PC-9 (cell line): ENCODE results near the gene ATP2B2. TPM values are rescaled to one million over a fixed set of nuclear protein-coding genes. Genes with fewer than 3 reads are reported as not detected.

Source experiments
- BruUV-seq: library from RNA; stranded (reverse); fragments of 400-500 nt; replicated peaks from 2 replicates; lab custom pipeline; 2021; lab: Mats Ljungman, UMichigan
- CTCF ChIA-PET: fragments of 300-600 bp; sonication (Branson Sonifier 250); formaldehyde crosslinking; loops from one replicate; lab custom pipeline; 2022; ENCODE audit warnings: antibody characterized with exemption; lab: Charles Lee
- POLR2A ChIA-PET: fragments of 300-600 bp; sonication (Branson Sonifier 250); formaldehyde crosslinking; loops from one replicate; lab custom pipeline; 2022; ENCODE audit warnings: antibody characterized with exemption; ENCODE audit not compliant: unreplicated experiment; lab: Charles Lee
- DNase-seq, 2 experiments: peaks; one replicate each; pipeline versions ENCODE4 v3.0.0 to v3.0.0-alpha.2; 2015 to 2022; ENCODE audit warnings: mixed read lengths in 1 of 2
- H2AFZ ChIP-seq: fragments of 200-600 bp; sonication (generic); 2 replicates; pipeline ENCODE4 v1.8.1; 2017; ENCODE audit warnings: antibody characterized with exemption
- H3F3A ChIP-seq: fragments of 200-600 bp; sonication (generic); 2 replicates; pipeline ENCODE4 v1.8.1; 2017; ENCODE audit warnings: antibody characterized with exemption, mild to moderate bottlenecking, low read depth; ENCODE audit not compliant: insufficient read depth
- H3K27ac ChIP-seq: fragments of 200-600 bp; sonication (generic); 2 replicates; pipeline ENCODE4 v1.6.1; 2016; ENCODE audit warnings: mixed run types
- H3K27me3 ChIP-seq: fragments of 200-600 bp; sonication (generic); 2 replicates; pipeline ENCODE4 v1.6.1; 2016; ENCODE audit warnings: low read depth, mixed run types; ENCODE audit not compliant: insufficient read depth
- H3K36me3 ChIP-seq: fragments of 200-600 bp; sonication (generic); 2 replicates; pipeline ENCODE4 v1.6.1; 2016; ENCODE audit warnings: low read depth, mixed run types
- H3K4me1 ChIP-seq: fragments of 200-600 bp; sonication (generic); replicated peaks from 2 replicates; pipeline ENCODE4 v1.6.1; 2016; ENCODE audit warnings: mixed run types; ENCODE audit not compliant: insufficient read depth
- H3K4me2 ChIP-seq: fragments of 200-600 bp; sonication (generic); 2 replicates; pipeline ENCODE4 v1.6.1; 2017; ENCODE audit warnings: mixed run types
- H3K4me3 ChIP-seq: fragments of 200-600 bp; sonication (generic); 2 replicates; pipeline ENCODE4 v1.6.1; 2016; ENCODE audit warnings: mixed run types
- H3K79me2 ChIP-seq: fragments of 200-600 bp; sonication (generic); 2 replicates; pipeline ENCODE4 v1.6.1; 2017; ENCODE audit warnings: low read depth, mixed run types
- H3K9me2 ChIP-seq: fragments of 200-600 bp; sonication (generic); 2 replicates; pipeline ENCODE4 v1.8.1; 2017; ENCODE audit warnings: mild to moderate bottlenecking; ENCODE audit not compliant: insufficient read depth
- H3K9me3 ChIP-seq: fragments of 200-600 bp; sonication (generic); 2 replicates; pipeline ENCODE4 v1.8.1; 2016; ENCODE audit warnings: low read depth; ENCODE audit not compliant: insufficient read depth
- H4K20me1 ChIP-seq: fragments of 200-600 bp; sonication (generic); 2 replicates; pipeline ENCODE4 v1.8.1; 2017; ENCODE audit not compliant: insufficient read depth
- EZH2 ChIP-seq: fragments of 200-600 bp; sonication (generic); IDR thresholded peaks from 2 replicates; pipeline ENCODE4 v1.8.0; 2017; ENCODE audit warnings: antibody characterized with exemption, low read depth
- intact Hi-C: fragments of 100-400 bp; cut with micrococcal nuclease; formaldehyde crosslinking; loops from one replicate; pipeline ENCODE4 v1.10.0; 2022; ENCODE audit not compliant: unreplicated experiment
- total RNA-seq: library from RNA; stranded (reverse); gene quantifications from 2 replicates; pipeline ENCODE4 v1.2.3, GENCODE V29; 2021
- TF ChIP-seq, protein P1 (sequence below): fragments of 200-600 bp; sonication (generic); conservative IDR thresholded peaks from 2 replicates; pipeline ENCODE4 v1.6.1; 2017; ENCODE audit warnings: mixed run types, antibody characterized with exemption, mild to moderate bottlenecking, moderate library complexity

Gene ATP2B2
- total RNA-seq, 1 experiment from 2014 or later, result not detected

DNA sequence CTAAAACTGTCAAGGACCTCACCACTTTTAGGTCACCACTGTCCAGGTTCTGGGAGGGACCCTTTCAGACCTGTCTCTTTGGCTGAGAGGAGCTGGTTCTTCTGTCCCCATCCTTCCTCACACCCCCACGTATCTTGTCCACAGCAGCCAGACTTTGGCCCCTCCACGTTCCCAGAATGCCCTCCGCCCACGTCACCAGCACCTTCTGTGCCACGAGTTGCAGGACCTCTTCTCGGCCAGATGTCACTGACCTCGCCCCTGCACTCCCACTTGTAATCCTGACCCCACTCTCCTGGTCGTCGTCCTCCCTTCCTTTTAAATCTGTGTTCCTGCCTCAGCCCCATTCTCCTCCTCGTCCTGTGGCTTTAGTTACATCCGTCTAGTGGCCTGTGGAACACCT is 161.9 kb downstream of the ATP2B2 start:
- Histone ChIP-seq H3K27ac (no peak overlapping the region), H2AFZ (no peak overlapping the region), H3K4me2 (no peak overlapping the region), H3K79me2 (no peaks in the 10 kb centered on the region), H3K9me2 (no peaks in the 10 kb centered on the region), H4K20me1 (peaks cover 4% of the 10 kb centered on the region; the same call in 1 of the 2 replicates), H3K27me3 (peaks cover 91% of the 10 kb centered on the region), H3K4me1 (no peaks in the 10 kb centered on the region), H3K9me3 (no peaks in the 10 kb centered on the region), H3F3A (no peaks in the 10 kb centered on the region), H3K4me3 (no peak overlapping the region), H3K36me3 (no peaks in the 10 kb centered on the region)
- DNase-seq, result no peak
- BruUV-seq, result no TSS peak
- POLR2A ChIA-PET, result no interaction called here
- CTCF ChIA-PET, result no interaction called here
- intact Hi-C loops, result no loop called here
- TF ChIP-seq, protein P1, sequence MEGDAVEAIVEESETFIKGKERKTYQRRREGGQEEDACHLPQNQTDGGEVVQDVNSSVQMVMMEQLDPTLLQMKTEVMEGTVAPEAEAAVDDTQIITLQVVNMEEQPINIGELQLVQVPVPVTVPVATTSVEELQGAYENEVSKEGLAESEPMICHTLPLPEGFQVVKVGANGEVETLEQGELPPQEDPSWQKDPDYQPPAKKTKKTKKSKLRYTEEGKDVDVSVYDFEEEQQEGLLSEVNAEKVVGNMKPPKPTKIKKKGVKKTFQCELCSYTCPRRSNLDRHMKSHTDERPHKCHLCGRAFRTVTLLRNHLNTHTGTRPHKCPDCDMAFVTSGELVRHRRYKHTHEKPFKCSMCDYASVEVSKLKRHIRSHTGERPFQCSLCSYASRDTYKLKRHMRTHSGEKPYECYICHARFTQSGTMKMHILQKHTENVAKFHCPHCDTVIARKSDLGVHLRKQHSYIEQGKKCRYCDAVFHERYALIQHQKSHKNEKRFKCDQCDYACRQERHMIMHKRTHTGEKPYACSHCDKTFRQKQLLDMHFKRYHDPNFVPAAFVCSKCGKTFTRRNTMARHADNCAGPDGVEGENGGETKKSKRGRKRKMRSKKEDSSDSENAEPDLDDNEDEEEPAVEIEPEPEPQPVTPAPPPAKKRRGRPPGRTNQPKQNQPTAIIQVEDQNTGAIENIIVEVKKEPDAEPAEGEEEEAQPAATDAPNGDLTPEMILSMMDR, result no peak
- no peak for TF ChIP-seq EZH2

DNA sequence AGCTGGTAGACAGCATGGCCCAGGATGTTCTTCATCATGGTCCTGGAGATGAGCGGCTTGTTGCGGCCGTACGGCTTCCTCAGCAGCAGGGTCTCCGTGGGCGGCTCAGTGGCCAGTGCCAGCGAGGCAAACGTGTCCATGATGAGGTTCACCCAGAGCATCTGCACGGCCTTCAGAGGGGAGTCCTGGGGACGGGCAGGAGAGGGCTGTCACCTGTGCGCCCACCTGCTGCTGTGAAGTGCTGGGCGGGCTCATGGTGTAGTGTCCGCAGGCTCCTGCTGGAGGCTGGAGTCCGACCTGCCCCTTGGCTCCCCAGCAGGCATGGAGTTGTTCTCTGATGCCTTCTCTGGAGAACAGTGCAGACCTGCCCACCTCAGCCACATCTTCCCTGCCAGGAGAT is 162.6 kb downstream of the ATP2B2 start:
- no peak overlapping the region for H2AFZ ChIP-seq
- H3F3A ChIP-seq, result no peaks in the 10 kb centered on the region
- H3K27ac ChIP-seq, result no peak overlapping the region
- H3K9me3 ChIP-seq, result no peaks in the 10 kb centered on the region
- H3K4me1 ChIP-seq, result no peaks in the 10 kb centered on the region
- DNase-seq, result no peak
- no peak overlapping the region for H3K4me2 ChIP-seq
- H3K79me2 ChIP-seq, result no peaks in the 10 kb centered on the region
- ChIA-PET CTCF (no interaction called here), POLR2A (no interaction called here)
- no peaks in the 10 kb centered on the region for H3K36me3 ChIP-seq
- TF ChIP-seq, protein P1, result no peak
- TF ChIP-seq EZH2, result no peak
- no peak overlapping the region for H3K4me3 ChIP-seq
- BruUV-seq, result no TSS peak
- H4K20me1 ChIP-seq, result peaks cover 4% of the 10 kb centered on the region; the same call in 1 of the 2 replicates
- intact Hi-C loops, result no loop called here
- H3K9me2 ChIP-seq, result no peaks in the 10 kb centered on the region
- peaks cover 85% of the 10 kb centered on the region for H3K27me3 ChIP-seq

DNA sequence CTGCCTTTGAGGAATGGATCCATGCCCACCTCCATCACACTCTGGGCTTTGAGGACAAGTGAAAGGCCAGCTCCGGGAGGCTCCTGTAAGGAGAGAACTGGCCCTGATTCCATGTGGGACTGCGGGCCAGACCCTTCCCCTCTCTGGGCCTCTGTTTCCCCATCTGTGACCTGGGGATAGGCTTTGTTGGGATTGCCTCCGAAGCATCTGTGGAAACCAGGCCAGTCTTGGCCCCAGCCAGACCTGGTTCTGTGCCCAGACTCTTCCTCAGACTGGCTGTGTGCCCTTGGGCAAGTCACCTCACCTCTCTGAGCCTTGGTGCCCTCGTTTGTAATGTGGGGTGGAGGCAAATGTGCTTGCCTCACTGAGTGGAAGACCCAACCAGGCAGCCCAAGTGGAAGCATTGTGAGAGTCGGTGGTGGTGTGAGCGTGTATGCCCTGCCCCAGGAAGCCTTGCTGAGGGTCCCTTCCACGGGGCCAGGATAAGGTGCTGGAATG is 163.4 kb downstream of the ATP2B2 start:
- Histone ChIP-seq H3F3A (no peaks in the 10 kb centered on the region), H3K4me3 (no peak overlapping the region), H3K27me3 (peaks cover 82% of the 10 kb centered on the region), H3K4me1 (no peaks in the 10 kb centered on the region), H3K36me3 (no peaks in the 10 kb centered on the region), H2AFZ (no peak overlapping the region), H3K4me2 (no peak overlapping the region), H3K27ac (no peak overlapping the region), H3K9me3 (no peaks in the 10 kb centered on the region), H4K20me1 (peaks cover 4% of the 10 kb centered on the region; the same call in 1 of the 2 replicates), H3K79me2 (no peaks in the 10 kb centered on the region), H3K9me2 (no peaks in the 10 kb centered on the region)
- TF ChIP-seq, protein P1, result no peak
- TF ChIP-seq EZH2, result no peak
- intact Hi-C loops, result no loop called here
- POLR2A ChIA-PET, result interaction anchor here (0.7 kb wide), 1 partner anchor 32 kb away, joined by 3 read pairs; no protein-coding TSS in a partner anchor
- CTCF ChIA-PET, result no interaction called here
- BruUV-seq, result no TSS peak
- DNase-seq, result no peak
